Endothelial cell (in vitro differentiated cells): ENCODE data around the gene CASK. TPM values are rescaled to one million over a fixed set of nuclear protein-coding genes. Genes with fewer than 3 reads are reported as not detected.

Experiments used
- DNase-seq: peaks from one replicate; pipeline ENCODE4 v3.0.0; 2021; ENCODE audit warnings: low spot score
- H3K27ac Mint-ChIP-seq: one replicate; pipeline ENCODE4 v1.8.0; 2021; ENCODE audit warnings: mixed read lengths, inconsistent platforms; ENCODE audit not compliant: unreplicated experiment
- H3K27me3 Mint-ChIP-seq: one replicate; pipeline ENCODE4 v1.8.0; 2021; ENCODE audit warnings: mild to moderate bottlenecking, moderate library complexity, mixed read lengths, inconsistent platforms; ENCODE audit not compliant: unreplicated experiment
- H3K36me3 Mint-ChIP-seq: one replicate; pipeline ENCODE4 v1.8.0; 2021; ENCODE audit warnings: mild to moderate bottlenecking, low read depth, mixed read lengths, inconsistent platforms; ENCODE audit not compliant: unreplicated experiment
- H3K4me1 Mint-ChIP-seq: one replicate; pipeline ENCODE4 v1.8.0; 2021; ENCODE audit warnings: mild to moderate bottlenecking, mixed read lengths, inconsistent platforms; ENCODE audit not compliant: unreplicated experiment
- H3K4me3 Mint-ChIP-seq: one replicate; pipeline ENCODE4 v1.8.0; 2021; ENCODE audit warnings: mild to moderate bottlenecking, mixed read lengths, inconsistent platforms; ENCODE audit not compliant: unreplicated experiment
- H3K9me3 Mint-ChIP-seq: one replicate; pipeline ENCODE4 v1.8.0; 2021; ENCODE audit warnings: mixed read lengths, inconsistent platforms; ENCODE audit not compliant: unreplicated experiment
- CTCF ChIP-seq: fragments of 200-600 bp; sonication (generic); IDR thresholded peaks from one replicate; pipeline ENCODE4 v1.5.0; 2021; ENCODE audit warnings: antibody characterized with exemption; ENCODE audit not compliant: unreplicated experiment
- total RNA-seq: library from RNA; stranded (reverse); fragmentation: NEBNext Ultra II Directional; extraction: Animal tissue kit (Norgen Biotek cat#: 25700); gene quantifications from one replicate; pipeline ENCODE4 v1.2.1, GENCODE V29; 2021; ENCODE audit not compliant: unreplicated experiment

Gene CASK
- total RNA-seq, 1 donor from 2014 or later: 62.5 TPM

GRCh38 chrX:41808047-41808446, 115.3 kb downstream of the CASK start:
- Mint-ChIP-seq H3K36me3 (no peaks in the 10 kb centered on the region), H3K27me3 (no peaks in the 10 kb centered on the region), H3K9me3 (no peaks in the 10 kb centered on the region), H3K27ac (no peak overlapping the region), H3K4me1 (no peaks in the 10 kb centered on the region), H3K4me3 (no peak overlapping the region)
- TF ChIP-seq CTCF: no peak
- DNase-seq: no peak

- Mint-ChIP-seq H3K36me3 (no peaks in the 10 kb centered on the region), H3K4me3 (no peak overlapping the region), H3K27me3 (peaks cover 1% of the 10 kb centered on the region), H3K4me1 (no peaks in the 10 kb centered on the region), H3K9me3 (no peaks in the 10 kb centered on the region), H3K27ac (no peak overlapping the region)
- DNase-seq: no peak
- TF ChIP-seq CTCF: no peak
Measured at GRCh38 chrX:41802958-41803357, 120.4 kb downstream of the CASK start.

GRCh38 chrX:41799661-41800060, 123.7 kb downstream of the CASK start:
- no peaks in the 10 kb centered on the region for H3K9me3 Mint-ChIP-seq

GRCh38 chrX:41796577-41796976, 126.8 kb downstream of the CASK start:
- Mint-ChIP-seq H3K4me1 (peaks cover 6% of the 10 kb centered on the region), H3K27ac (no peak overlapping the region), H3K36me3 (no peaks in the 10 kb centered on the region), H3K27me3 (peaks cover 1% of the 10 kb centered on the region), H3K9me3 (no peaks in the 10 kb centered on the region), H3K4me3 (no peak overlapping the region)
- no peak for TF ChIP-seq CTCF
- DNase-seq: no peak

More at GRCh38 chrX:41799661-41800060, 123.7 kb downstream of the CASK start:
- Mint-ChIP-seq H3K27me3 (peaks cover 1% of the 10 kb centered on the region), H3K4me3 (no peak overlapping the region), H3K27ac (no peak overlapping the region), H3K36me3 (no peaks in the 10 kb centered on the region), H3K4me1 (peaks cover 6% of the 10 kb centered on the region)
- no peak for TF ChIP-seq CTCF
- no peak for DNase-seq

- TF ChIP-seq CTCF: no peak
Measured at GRCh38 chrX:41796046-41796445, 127.3 kb downstream of the CASK start.

More at GRCh38 chrX:41796046-41796445, 127.3 kb downstream of the CASK start:
- Mint-ChIP-seq H3K4me3 (no peak overlapping the region), H3K27ac (no peak overlapping the region), H3K4me1 (peaks cover 6% of the 10 kb centered on the region), H3K27me3 (no peaks in the 10 kb centered on the region), H3K9me3 (no peaks in the 10 kb centered on the region), H3K36me3 (no peaks in the 10 kb centered on the region)
- no peak for DNase-seq
